Breast epithelium (tissue), 3 donors: Measurements from ENCODE around the gene USP2.

ENCODE experiments used
- CTCF ChIP-seq, 3 donors: fragments of 450-650 bp; IDR thresholded peaks; one replicate each; pipeline ENCODE4 v1.5.1; 2016 to 2017; ENCODE audit warnings: antibody characterized with exemption in 3 of 3, mild to moderate bottlenecking in 3 of 3, moderate library complexity in 3 of 3
- POLR2AphosphoS5 ChIP-seq, 3 donors: sonication (generic); formaldehyde crosslinking; IDR thresholded peaks; one replicate each; pipeline ENCODE4 v1.6.1; 2017; ENCODE audit warnings: antibody characterized with exemption in 3 of 3

GRCh38 chr11:119363851-119364590, 17.5 kb downstream of the USP2 start:
- TF ChIP-seq CTCF (IDR thresholded peaks at IDR 0.05) (no peak), POLR2AphosphoS5 (IDR thresholded peaks at IDR 0.05) (no peak)
